Neural progenitor cell (in vitro differentiated cells): ENCODE measurements around the gene MYO18B. TPM values are rescaled to one million over a fixed set of nuclear protein-coding genes. Genes with fewer than 3 reads are reported as not detected.
A peak's percentile ranks its signal among the peaks of the same experiment; 100 is the strongest.

Experiments used
- DNase-seq: peaks from one replicate; pipeline ENCODE4 v3.0.0-alpha.2; 2016; ENCODE audit warnings: low spot score
- H2AFZ ChIP-seq: fragments of 200-600 bp; sonication (generic); replicated peaks from 2 replicates; pipeline ENCODE4 v1.6.1; 2016; ENCODE audit warnings: antibody characterized with exemption
- H3F3A ChIP-seq: fragments of 200-600 bp; sonication (generic); 2 replicates; pipeline ENCODE4 v1.6.1; 2016; ENCODE audit warnings: antibody characterized with exemption, low read depth
- H3K27ac ChIP-seq: fragments of 200-600 bp; sonication (generic); 2 replicates; pipeline ENCODE4 v1.5.1; 2016; ENCODE audit warnings: mild to moderate bottlenecking
- H3K27me3 ChIP-seq: fragments of 200-600 bp; sonication (generic); 2 replicates; pipeline ENCODE4 v1.6.1; 2016; ENCODE audit warnings: mild to moderate bottlenecking, moderate library complexity
- H3K36me3 ChIP-seq: fragments of 200-600 bp; sonication (generic); 2 replicates; pipeline ENCODE4 v1.5.1; 2016
- H3K4me1 ChIP-seq: fragments of 200-600 bp; sonication (generic); 2 replicates; pipeline ENCODE4 v1.6.1; 2016; ENCODE audit warnings: mixed run types
- H3K4me2 ChIP-seq: fragments of 200-600 bp; sonication (generic); 2 replicates; pipeline ENCODE4 v1.6.1; 2016
- H3K4me3 ChIP-seq: fragments of 200-600 bp; sonication (generic); 2 replicates; pipeline ENCODE4 v1.5.1; 2016
- H3K79me2 ChIP-seq: fragments of 200-600 bp; sonication (generic); 2 replicates; pipeline ENCODE4 v1.6.1; 2016; ENCODE audit warnings: low read depth
- H3K9ac ChIP-seq: fragments of 200-600 bp; sonication (generic); 2 replicates; pipeline ENCODE4 v1.6.1; 2016
- H3K9me3 ChIP-seq: fragments of 200-600 bp; sonication (generic); 2 replicates; pipeline ENCODE4 v1.5.1; 2016; ENCODE audit warnings: low read depth
- H4K20me1 ChIP-seq: fragments of 200-600 bp; sonication (generic); 2 replicates; pipeline ENCODE4 v1.6.1; 2016; ENCODE audit warnings: low read depth
- H3K27ac Mint-ChIP-seq: 3 replicates; pipeline ENCODE4 v1.8.0; 2021; ENCODE audit warnings: mixed read lengths
- H3K27me3 Mint-ChIP-seq: 2 replicates; pipeline ENCODE4 v1.8.0; 2022; ENCODE audit warnings: low read depth, mild to moderate bottlenecking, inconsistent platforms, moderate library complexity, mixed read lengths; ENCODE audit not compliant: insufficient read depth
- H3K36me3 Mint-ChIP-seq: 3 replicates; pipeline ENCODE4 v1.8.0; 2021; ENCODE audit warnings: mixed read lengths
- H3K4me1 Mint-ChIP-seq: 3 replicates; pipeline ENCODE4 v1.8.0; 2021; ENCODE audit warnings: mixed read lengths
- H3K4me3 Mint-ChIP-seq: 3 replicates; pipeline ENCODE4 v1.8.0; 2021; ENCODE audit warnings: mild to moderate bottlenecking, moderate library complexity, mixed read lengths
- H3K9me3 Mint-ChIP-seq: 3 replicates; pipeline ENCODE4 v1.8.0; 2020; ENCODE audit warnings: mixed read lengths
- CTCF ChIP-seq: fragments of 200-600 bp; sonication (generic); IDR thresholded peaks from 2 replicates; pipeline ENCODE4 v1.5.1; 2017; ENCODE audit warnings: antibody characterized with exemption, mild to moderate bottlenecking
- EZH2 ChIP-seq: fragments of 200-600 bp; sonication (generic); IDR thresholded peaks from 2 replicates; pipeline ENCODE4 v1.6.1; 2017; ENCODE audit warnings: antibody characterized with exemption, mild to moderate bottlenecking, moderate library complexity
- EZH2phosphoT487 ChIP-seq: fragments of 200-600 bp; sonication (generic); IDR thresholded peaks from 2 replicates; pipeline ENCODE4 v1.6.1; 2017; ENCODE audit warnings: antibody characterized with exemption
- total RNA-seq: library from RNA; depleted of rRNA; stranded (reverse); fragments of >200 nt; gene quantifications from 2 replicates; pipeline ENCODE4 v1.2.3, GENCODE V29; 2015; ENCODE audit warnings: low replicate concordance

Gene MYO18B
- total RNA-seq, 1 donor from 2014 or later, result not detected

DNA sequence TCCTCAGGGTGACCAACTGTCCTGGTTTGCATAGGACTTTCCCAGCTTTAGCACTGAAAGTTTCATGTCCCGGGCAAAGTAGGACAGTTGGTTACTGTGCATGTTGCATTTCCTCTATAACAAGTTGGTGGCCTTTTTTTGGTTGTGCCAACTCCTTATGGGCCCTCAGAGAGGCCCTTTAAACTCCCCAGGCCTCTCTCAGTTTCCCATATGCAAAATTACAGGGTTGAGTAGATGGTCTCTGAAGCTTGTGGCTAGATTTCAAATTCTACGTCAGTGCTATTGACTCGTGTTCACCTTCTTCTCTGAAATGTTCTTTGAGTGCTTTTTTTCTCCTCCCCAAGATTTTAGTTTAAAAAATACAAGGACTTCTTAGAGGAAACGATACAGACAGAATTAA lies 92.5 kb downstream of the MYO18B start:
- Mint-ChIP-seq H3K9me3 (no peaks in the 10 kb centered on the region), H3K27me3 (peaks cover 9% of the 10 kb centered on the region), H3K36me3 (no peaks in the 10 kb centered on the region), H3K4me1 (peaks cover 12% of the 10 kb centered on the region), H3K4me3 (no peak overlapping the region), H3K27ac (peak overlapping the region; percentile 10)
- Histone ChIP-seq H3K4me3 (no peak overlapping the region), H3K27ac (no peak overlapping the region), H3K9me3 (no peaks in the 10 kb centered on the region), H3K9ac (no peak overlapping the region), H3K4me1 (no peaks in the 10 kb centered on the region), H3K36me3 (no peaks in the 10 kb centered on the region), H3K4me2 (no peak overlapping the region), H4K20me1 (no peaks in the 10 kb centered on the region), H3F3A (no peaks in the 10 kb centered on the region), H3K79me2 (no peaks in the 10 kb centered on the region), H2AFZ (no peak overlapping the region), H3K27me3 (no peaks in the 10 kb centered on the region)
- TF ChIP-seq EZH2 (no peak), EZH2phosphoT487 (no peak), CTCF (no peak)
- DNase-seq, result no peak

GRCh38 chr22:25835348-25835747 lies 93.4 kb downstream of the MYO18B start:
- Histone ChIP-seq H3K27me3 (no peaks in the 10 kb centered on the region), H3K27ac (no peak overlapping the region), H3K79me2 (no peaks in the 10 kb centered on the region), H3K9ac (no peak overlapping the region), H4K20me1 (no peaks in the 10 kb centered on the region), H3K4me2 (no peak overlapping the region), H3K4me3 (no peak overlapping the region), H3K4me1 (no peaks in the 10 kb centered on the region), H3K9me3 (no peaks in the 10 kb centered on the region), H3F3A (no peaks in the 10 kb centered on the region), H3K36me3 (no peaks in the 10 kb centered on the region), H2AFZ (no peak overlapping the region)
- Mint-ChIP-seq H3K4me1 (peaks cover 19% of the 10 kb centered on the region), H3K4me3 (no peak overlapping the region), H3K27me3 (peaks cover 9% of the 10 kb centered on the region), H3K9me3 (no peaks in the 10 kb centered on the region), H3K36me3 (no peaks in the 10 kb centered on the region), H3K27ac (peak overlapping the region; percentile 30)
- no peak for DNase-seq
- TF ChIP-seq EZH2 (no peak), EZH2phosphoT487 (no peak), CTCF (no peak)

- H3K4me3 ChIP-seq, result no peak overlapping the region
- no peaks in the 10 kb centered on the region for H3F3A ChIP-seq
- no peaks in the 10 kb centered on the region for H4K20me1 ChIP-seq
- H3K79me2 ChIP-seq, result no peaks in the 10 kb centered on the region
- H3K27ac ChIP-seq, result no peak overlapping the region
- no peaks in the 10 kb centered on the region for H3K4me1 ChIP-seq
- no peaks in the 10 kb centered on the region for H3K9me3 Mint-ChIP-seq
- no peaks in the 10 kb centered on the region for H3K36me3 ChIP-seq
- no peak for TF ChIP-seq CTCF
- H3K27me3 Mint-ChIP-seq, result peaks cover 9% of the 10 kb centered on the region
- no peak for DNase-seq
- no peak overlapping the region for H2AFZ ChIP-seq
- H3K4me3 Mint-ChIP-seq, result no peak overlapping the region
- H3K27me3 ChIP-seq, result no peaks in the 10 kb centered on the region
- H3K9me3 ChIP-seq, result no peaks in the 10 kb centered on the region
- peak overlapping the region; percentile 32 for H3K27ac Mint-ChIP-seq
- no peaks in the 10 kb centered on the region for H3K36me3 Mint-ChIP-seq
- no peak overlapping the region for H3K9ac ChIP-seq
- no peak overlapping the region for H3K4me2 ChIP-seq
- peaks cover 30% of the 10 kb centered on the region for H3K4me1 Mint-ChIP-seq
Measured at GRCh38 chr22:25837288-25837900, 95.4 kb downstream of the MYO18B start.
